GM21576 (cell line): ENCODE measurements around the gene CEP97.
"Not testable (repeated sequence)": the region's sequence is repeated elsewhere in the genome, so short reads cannot be mapped to it uniquely, and the experiment has no call there.

ENCODE experiments used
- ATAC-seq: cut with Tn5 transposase; IDR thresholded peaks from one replicate; pipeline ENCODE4 v1.9.1; 2021; ENCODE audit warnings: mild to moderate bottlenecking, moderate library complexity; ENCODE audit not compliant: unreplicated experiment

The CEP97 gene

DNA sequence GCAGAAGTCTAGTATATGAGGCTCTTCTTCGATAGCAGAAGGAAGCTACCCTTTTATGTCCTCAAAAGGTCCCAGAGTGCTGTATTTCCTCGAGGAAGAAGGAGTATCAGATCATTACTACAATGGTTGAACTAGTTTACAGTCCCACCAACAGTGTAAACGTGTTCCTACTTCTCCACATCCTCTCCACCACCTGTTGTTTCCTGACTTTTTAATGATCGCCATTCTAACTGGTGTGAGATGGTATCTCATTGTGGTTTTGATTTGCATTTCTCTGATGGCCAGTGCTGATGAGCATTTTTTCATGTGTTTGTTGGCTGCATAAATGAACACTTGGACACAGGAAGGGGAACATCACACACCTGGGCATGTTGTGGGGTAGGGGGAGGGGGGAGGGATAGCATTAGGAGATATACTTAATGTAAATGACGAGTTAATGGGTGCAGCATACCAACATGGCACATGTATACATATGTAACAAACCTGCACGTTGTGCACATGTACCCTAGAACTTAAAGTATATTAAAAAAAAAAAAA is 53.4 kb downstream of the CEP97 start:
- not testable (repeated sequence) for ATAC-seq

GRCh38 chr3:101778385-101779046 is 54.1 kb downstream of the CEP97 start:
- no peak for ATAC-seq

DNA sequence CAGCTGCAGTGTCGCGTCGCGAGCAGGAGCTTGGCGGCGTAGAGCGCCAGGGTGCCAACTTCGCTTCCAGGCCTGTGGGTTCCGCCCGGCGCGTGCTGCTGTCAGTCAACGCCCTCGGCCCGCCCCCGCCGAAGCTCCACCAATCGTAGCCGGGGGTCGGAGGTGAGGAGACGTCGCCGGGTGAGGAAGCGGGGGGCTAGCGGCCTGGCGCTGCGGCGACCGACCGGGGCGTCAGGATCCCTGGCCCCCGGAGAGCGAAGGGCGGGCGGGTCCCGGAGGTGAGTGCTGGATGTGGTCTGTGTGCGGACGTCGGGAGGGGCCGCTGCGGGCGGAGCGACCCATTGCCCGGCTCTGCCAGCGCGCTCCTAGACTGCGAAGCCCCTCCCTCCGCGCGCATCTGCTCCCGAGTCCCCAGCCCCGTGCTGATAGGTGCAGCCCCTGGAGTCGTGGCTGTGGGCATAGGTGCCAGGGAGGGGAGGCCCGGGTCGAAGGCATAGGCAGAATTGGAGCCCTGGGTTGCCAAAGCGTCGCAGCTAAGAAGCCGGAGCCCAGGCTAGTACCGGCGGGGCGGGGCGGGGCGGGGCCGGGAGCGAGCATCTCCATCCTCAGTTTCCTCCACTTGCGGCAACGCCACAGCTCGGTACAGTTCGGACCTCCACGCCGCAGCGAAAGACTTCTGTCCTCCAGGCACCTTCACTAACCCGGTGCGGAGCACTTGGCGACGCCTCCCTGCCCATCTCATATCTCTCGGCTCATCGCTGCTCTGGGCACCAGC is 54.8 kb downstream of the CEP97 start, which contains the start of gene NXPE3:
Gene NXPE3, plus strand, starts transcription at position 165 of the 775 bp plus-strand sequence. CDS start 6,386 bp downstream, outside the sequence.
- ATAC-seq, result peak; percentile 91

DNA sequence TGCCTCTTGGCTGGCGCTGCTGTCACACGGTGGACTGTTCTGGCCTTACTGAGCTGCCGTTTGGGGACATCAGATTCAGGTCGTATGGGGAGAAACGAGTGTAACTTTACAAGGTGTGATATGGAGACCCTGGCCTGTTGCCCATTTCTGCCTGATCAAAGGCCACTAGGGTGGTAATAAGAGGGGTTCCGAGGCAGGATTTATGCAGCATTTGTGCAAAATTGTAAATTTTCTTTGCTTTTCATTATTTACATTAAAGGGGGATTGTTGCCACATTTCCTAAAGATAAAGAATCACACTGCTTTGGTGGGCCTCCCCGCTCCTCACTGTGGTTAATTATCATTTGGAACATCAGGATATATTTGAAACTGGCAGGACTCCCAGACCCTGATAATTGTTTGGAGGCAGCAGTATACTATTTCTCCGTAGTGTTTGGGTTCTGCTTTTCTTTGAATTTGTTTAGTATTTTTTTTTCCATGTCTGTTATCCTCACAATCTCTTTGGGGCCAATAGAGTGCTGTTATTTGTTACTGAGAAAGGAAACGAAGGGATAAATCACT is 55.5 kb downstream of the CEP97 start:
- ATAC-seq, result no peak

DNA sequence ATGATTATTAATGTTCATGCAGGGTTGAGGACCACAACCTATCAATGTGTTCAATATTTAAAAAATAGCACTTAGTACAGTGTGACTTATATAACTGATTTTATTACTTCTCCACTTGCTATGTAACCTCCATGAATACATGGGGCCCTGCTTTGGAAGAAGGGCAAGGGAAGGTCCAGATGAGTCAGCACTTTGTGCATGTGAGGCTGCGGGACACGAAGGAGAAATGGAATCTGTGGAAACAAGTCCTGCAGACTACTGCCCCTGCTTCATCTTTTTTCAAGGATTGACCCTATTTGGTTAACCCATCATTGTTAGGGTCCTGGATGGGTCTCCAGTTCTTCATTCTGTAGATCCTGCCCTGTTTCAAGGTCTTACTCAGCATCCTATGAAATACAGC is 56.2 kb downstream of the CEP97 start:
- ATAC-seq, result no peak

DNA sequence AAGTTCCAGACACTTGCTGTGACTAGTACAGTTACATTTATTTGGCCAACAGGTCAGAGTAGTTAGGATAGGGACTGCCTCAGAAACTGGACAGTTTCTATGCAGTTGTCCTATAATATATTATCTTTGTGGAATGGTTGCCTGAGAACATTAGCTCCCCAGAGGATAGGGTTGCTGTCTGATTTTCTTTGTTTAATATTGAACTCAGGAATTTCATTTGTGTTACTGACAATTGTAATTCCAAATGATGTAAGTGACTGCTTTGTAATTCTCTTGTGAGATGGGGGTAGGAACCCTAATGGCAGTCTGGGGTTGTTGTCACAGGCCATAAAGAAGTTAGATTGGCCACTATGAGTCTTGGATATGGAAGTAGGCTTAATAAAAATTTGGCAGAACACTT is 56.8 kb downstream of the CEP97 start:
- no peak for ATAC-seq

- ATAC-seq, result no peak
These were observed 60.6 kb downstream of the CEP97 start for GRCh38 chr3:101784855-101785613.

DNA sequence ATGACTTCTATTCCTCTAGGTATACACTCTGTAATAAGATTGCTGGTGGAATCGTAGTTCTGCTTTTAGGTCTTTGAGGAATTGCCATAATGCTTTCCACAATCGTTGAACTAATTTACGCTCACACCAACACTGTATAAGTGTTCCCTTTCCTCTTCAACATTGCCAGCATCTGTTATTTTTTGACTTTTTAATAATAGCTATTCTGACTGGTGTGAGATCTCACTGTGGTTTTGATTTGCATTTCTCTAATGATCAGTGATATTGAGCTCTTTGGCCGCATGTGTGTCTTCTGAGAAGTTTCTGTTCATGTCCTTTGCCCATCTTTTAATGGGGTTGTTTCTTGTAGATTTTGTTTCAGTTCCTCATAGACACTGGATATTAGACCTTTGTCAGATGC is 67.4 kb downstream of the CEP97 start:
- peak; percentile 98 for ATAC-seq

GRCh38 chr3:101796077-101796680 is 71.8 kb downstream of the CEP97 start:
- no peak for ATAC-seq

DNA sequence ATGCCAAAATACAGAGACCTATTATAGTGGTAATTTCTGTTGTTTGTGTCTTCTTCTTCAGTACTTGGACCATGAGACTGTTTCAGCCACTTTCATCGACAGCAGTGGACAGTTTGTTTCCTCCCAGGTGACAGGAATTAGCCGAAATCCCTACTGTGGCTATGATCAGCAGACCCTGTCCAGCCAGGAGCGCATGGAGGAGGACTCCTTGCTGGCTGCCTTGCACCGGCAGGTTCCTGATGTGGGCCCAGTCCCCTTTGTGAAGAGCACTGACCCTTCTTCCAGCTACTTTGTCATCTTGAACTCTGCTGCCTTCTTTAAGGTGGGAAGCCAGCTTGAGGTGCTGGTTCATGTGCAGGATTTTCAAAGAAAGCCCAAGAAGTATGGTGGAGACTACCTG is 76.8 kb downstream of the CEP97 start:
- no peak for ATAC-seq

- ATAC-seq, result no peak
These were observed 77.8 kb downstream of the CEP97 start for GRCh38 chr3:101802179-101802578.

DNA sequence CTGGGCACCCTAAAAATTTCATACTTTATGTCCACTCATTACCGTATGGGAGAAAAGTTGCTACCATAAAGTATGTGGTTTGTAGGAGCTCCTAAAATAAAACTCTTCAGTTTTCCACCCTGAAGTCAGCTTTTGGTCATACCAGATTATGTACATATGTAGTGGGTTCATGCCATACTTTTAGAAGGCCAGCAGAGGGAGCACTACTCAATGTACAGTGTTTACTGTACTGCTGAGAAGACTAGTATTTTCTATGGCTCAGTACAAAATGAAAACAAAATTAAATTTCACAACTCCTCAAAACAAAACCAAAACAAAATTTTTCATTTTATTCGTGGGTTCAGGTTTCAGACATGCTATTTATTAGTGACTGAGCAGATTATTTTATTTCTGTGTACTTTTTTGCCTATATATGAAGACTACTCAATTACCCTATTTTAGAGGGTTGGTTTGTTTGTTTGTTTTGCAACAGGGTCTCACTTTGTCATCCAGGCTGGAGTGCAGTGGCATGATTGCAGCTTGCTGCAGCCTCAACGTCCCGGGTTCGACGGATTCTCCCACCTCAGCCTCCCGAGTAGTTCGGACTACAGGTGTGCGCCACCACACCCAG is 78.9 kb downstream of the CEP97 start:
- ATAC-seq, result peak; percentile 90

DNA sequence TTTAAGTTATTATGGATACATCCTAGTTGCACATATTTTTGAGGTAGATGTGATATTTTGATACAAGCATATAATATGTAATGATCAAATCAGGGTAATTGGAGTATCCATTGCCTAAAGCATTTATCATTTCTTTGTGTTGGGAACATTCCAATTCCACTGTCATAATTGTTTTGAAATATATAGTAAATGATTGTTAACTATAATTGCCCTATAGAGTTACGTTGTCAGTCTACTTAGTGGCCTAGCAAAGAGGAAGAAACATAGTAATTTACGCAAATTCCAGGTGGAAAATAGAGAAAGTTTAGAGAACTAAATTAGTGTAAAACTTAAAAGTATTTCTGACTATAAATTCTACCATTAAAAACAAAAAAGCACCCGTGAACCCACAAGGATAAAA is 79.5 kb downstream of the CEP97 start:
- no peak for ATAC-seq

- ATAC-seq, result no peak
These were observed 82.1 kb downstream of the CEP97 start for GRCh38 chr3:101806491-101806890.

DNA sequence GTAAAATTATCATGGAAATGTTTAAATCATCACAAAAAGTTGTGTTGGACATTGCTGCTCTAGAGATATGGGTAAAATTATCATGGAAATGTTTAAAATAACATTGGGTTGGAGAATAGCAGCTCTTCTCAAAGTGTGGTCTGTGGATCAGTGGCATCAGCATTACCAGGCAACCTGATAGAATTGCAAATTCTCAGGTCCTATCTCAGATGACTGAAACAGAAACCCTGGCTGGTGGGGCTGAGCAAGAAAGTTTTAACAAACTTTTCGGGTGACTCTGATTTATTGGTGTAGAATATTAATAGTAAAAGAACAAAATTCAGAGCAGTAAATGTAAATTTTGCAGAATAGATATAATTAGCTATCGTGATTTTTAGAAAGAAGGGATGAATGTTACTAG is 83.5 kb downstream of the CEP97 start:
- peak; percentile 60 for ATAC-seq

DNA sequence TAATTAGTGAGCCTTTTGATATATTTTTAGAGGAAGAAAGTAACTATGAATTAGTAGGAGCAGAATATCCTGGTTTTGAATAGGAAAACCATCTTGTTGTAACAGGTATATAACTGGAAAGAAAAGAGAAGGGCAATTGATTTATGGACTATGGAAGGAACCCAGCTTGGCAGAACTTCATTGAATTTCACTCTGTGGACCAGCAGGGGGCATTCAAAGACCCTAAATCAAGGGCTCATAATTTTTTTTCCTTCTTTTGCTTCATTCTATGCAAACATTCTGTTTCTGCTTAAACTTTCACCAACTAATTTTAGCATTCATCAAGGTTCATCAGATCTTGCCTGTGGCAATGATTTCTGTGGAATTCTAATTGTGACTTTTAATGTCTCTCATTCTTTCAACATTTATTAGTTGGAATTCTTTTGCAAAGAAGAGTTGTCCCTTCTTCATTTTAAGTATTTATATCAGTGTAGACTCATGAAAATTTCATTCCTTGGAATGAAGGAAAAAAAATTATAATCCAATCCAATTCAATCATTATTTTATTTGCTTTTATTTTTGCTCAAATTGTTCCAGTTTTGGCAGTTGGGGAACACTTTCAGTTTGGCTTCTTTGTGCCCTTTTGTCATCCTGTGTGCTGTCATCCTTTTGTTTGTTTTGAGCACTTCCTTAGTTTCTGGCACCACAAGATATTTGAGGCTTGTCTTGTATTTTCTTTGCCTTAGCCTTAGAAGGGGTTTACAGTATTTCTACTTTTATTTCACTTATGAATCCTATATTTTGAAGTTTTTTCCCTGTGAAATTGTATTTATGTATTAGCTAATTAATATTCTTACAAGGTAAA is 85.0 kb downstream of the CEP97 start:
- no peak for ATAC-seq

DNA sequence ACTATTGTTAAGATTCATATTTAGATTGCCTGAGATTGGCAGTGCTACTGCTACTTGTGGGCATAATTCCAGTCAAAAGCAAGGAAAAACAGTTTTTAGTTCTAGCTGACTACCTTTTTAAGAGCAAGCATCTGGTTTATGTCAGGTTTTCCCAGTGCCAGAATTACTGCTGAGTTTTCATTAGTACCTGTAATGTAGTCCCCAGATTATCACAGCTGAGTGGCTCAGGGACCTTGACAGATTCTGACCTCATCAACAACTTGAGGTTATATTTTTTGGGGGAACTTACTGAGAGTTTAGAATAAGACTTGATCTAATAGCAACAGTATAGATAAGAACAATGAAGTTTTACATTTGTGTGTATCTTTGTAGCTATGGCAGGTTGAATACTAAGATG is 85.6 kb downstream of the CEP97 start:
- no peak for ATAC-seq

DNA sequence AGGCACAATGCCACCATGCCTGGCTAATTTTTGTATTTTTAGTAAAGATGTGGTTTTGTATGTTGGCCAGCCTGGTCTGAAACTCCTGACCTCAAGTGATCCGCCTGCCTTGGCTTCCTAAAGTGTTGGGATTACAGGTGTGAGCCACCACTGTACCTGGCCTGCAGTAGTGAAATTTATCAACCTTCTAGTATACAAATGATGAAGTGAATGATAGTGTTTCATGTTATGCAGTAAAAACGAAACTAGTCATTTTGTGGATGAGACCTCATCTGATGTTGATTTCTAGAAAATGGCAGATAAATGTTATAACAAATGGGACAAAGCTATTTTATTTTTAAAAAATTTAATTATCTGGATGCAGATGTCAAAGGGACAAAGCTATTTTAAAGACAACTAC is 87.5 kb downstream of the CEP97 start:
- ATAC-seq, result no peak

DNA sequence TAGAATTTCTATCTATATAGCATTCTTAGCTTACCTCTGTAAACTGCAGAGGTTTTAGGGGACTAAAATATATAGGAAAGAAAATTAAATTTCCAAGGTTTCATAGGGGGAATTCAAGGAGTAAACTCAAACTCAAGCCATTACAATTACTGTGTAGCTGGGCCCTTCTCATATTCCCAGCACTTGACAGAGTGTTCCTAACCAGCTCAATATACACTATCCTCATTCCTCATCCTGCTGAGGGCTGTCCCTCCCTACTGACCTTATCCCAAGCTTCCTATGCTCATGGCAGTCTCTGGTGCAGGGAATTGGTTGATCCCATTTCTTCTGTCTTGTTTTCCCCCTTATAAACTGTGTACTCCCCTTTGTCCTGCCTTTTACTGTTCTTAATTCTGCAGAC is 88.5 kb downstream of the CEP97 start:
- ATAC-seq, result no peak
